Activated T-helper 1 cell treated with anti-CD3 and anti-CD28 coated beads, Interleukin-2, amount 50 U/mL, for 16 hours (primary cell): ENCODE measurements around the gene RSPRY1.
"Not testable (repeated sequence)": the region's sequence is repeated elsewhere in the genome, so short reads cannot be mapped to it uniquely, and the experiment has no call there.

ENCODE experiments used
- DNase-seq, 2 donors: peaks; one replicate each; pipeline ENCODE4 v3.0.0-alpha.2; 2020; ENCODE audit warnings: low read depth in 1 of 2, low spot score in 1 of 2

The RSPRY1 gene

DNA sequence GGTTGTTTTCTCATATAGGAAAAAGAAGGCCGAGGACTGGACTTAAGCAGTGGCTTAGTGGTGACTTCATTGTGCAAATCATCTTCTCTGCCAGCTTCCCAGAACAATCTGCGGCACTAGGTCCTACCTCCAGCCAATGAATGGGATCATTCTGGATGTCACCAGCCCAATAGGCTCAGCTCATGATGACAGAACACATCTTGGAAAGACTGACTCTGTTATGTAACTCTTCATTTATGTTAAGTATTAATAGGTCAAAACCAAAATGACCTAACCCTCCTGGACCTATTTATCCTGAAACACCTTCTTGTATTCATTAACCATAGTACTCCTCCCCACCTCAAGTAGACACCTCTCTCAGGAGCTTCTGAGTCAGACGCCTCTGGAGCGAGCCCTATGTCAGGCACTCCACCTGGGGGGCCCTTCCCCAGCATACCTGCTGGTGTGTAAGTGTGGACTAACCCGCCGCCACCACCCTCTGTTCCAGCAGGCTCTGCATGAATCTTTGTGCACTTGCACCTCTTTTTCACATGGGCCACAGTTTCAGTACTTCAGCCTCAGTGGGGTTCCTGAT, 66.1 kb downstream of the RSPRY1 start:
- no peak for DNase-seq

- DNase-seq, result no peak
These were observed 67.3 kb downstream of the RSPRY1 start for GRCh38 chr16:57253466-57253865.

- DNase-seq, result no peak
These were observed 69.7 kb downstream of the RSPRY1 start for GRCh38 chr16:57255686-57256415.

GRCh38 chr16:57256601-57257395, 70.7 kb downstream of the RSPRY1 start:
- DNase-seq, result no peak

- DNase-seq, result no peak
These were observed 71.4 kb downstream of the RSPRY1 start for GRCh38 chr16:57257455-57258070.

- no peak for DNase-seq
These were observed 72.2 kb downstream of the RSPRY1 start for GRCh38 chr16:57258226-57258909.

GRCh38 chr16:57258910-57259475, 72.9 kb downstream of the RSPRY1 start:
- DNase-seq, result no peak

DNA sequence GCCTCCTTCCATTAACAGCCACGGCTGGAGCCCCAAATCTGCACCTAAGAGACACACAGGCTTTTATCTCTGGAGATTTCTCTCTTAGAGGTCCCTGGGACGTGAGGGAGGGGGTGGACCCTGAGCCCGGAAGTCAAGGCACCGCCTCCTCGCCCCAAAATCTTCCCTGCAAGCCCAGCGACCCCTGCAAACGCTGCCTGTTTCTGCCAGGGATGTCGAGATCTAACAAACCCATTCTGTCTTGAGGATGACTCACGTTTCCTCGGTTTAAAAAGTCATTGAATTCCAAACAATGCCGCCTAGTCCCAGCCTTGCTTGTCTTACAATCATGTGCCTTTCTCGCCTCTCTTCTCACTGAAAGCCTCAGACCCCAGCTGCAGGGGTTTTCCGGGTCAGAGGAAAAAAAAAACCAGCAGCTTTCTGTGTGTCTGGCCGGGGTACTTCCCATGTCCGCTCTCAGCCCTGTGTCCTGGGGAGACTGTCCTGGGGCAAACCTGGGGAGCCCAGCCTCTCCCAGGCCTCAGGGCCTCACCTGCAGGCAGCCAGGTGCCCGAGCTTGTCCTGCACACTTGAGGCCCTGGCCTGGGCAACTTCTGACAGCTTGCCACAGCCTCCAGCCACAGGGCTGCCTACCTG, 74.3 kb downstream of the RSPRY1 start:
- no peak for DNase-seq

- no peak for DNase-seq
These were observed 75.7 kb downstream of the RSPRY1 start for GRCh38 chr16:57261806-57262205.

DNA sequence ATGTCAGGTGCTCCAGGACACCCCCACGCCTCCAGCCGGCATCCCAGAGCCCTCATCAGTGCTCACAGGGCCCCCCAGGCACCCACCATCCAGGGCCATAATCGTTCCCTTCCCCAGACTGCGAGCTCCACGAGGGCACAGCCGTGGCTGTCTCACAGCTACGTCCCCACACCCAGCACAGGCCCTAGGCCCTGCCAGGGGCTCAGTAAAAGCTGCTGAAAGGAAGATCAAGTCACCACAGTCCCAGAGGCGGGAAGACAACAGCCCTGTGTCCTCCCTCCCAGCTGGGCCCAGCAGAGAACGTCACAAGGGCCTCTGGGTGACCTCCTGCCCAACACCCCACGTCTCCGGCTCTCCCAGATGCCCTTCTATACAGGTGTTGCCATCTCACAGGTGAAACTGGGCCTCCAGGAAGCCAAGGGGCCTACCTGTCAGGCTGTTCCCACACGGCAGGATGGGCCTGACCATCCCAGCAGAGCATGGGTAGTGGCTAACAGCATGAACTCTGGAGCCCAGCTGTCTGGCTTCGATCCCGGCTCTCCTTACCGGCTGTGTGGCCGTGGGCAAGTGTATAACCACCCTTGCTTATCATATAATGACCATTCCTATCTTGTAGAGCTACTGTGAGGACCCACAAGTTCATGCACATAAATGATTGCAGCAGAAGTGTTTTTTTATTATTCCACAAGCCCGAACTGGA, 76.9 kb downstream of the RSPRY1 start:
- DNase-seq, result no peak

GRCh38 chr16:57263541-57264351, 77.6 kb downstream of the RSPRY1 start:
- DNase-seq, result no peak

GRCh38 chr16:57264381-57264780, 78.3 kb downstream of the RSPRY1 start:
- DNase-seq, result no peak

GRCh38 chr16:57264950-57265371, 78.8 kb downstream of the RSPRY1 start:
- DNase-seq, result no peak

GRCh38 chr16:57265850-57266530, 79.9 kb downstream of the RSPRY1 start:
- DNase-seq, result no peak

DNA sequence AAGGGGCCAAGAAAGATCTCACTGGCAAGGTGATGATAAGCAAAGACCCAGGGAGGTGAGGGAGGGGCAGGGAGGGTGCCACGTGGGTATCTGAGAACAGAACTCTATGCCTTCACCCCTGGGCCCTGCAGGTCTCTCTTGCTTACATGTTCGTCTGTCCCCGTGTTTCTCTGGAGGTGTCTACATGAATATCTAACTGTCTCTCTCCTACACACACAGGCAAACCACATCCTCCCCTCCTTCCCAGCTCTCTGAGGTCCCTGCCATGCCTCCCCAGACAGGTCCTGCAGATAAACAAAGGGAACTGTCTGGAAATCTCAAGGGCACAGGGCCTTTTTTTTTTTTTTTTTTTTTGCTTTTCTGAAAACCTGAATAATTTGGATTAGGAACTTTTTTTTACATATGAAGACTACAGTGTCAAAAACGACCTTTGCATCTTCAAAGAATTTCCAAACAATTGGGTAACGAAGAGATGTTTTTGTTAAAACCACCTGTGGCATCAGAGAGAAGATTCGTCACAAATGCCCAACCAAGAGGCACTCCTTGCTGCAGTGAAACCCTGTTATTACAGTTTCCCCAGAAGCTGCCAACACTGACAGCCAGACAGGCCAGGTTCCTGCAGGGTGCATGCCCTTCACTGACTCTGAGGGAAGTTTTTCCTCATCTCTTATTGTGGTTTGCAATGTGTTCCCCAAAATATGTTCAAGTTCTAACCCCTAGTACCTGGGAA, 80.6 kb downstream of the RSPRY1 start:
- DNase-seq, result no peak

- not testable (repeated sequence) for DNase-seq
These were observed 81.2 kb downstream of the RSPRY1 start for GRCh38 chr16:57267343-57267742.
